LHCN-M2 (cell line): Measurements from ENCODE around the gene THAP6. TPM values are rescaled to one million over a fixed set of nuclear protein-coding genes. Genes with fewer than 3 reads are reported as not detected.

ENCODE experiments used
- total RNA-seq: library from RNA; depleted of rRNA; stranded (reverse); fragments of >200 nt; gene quantifications from 2 replicates; pipeline ENCODE4 v1.2.3, GENCODE V29; 2014; rRNA removed

THAP6 gene
- total RNA-seq, 1 experiment from 2014 or later = 16.5 TPM

Other genes with a start within 250 kb of the THAP6 start
- gene RCHY1, start 70 bp upstream of the THAP6 start, total RNA-seq = 31.1 and 54.6 TPM in 2 replicates
- not detected in 2 replicates for gene ODAPH, start 41.6 kb downstream of the THAP6 start, total RNA-seq
- 0.06 and 1.0 TPM in 2 replicates for gene CDKL2, start 116.1 kb downstream of the THAP6 start, total RNA-seq
- gene G3BP2, start 158.9 kb downstream of the THAP6 start, total RNA-seq = 181 and 184 TPM in 2 replicates
- 81.7 and 94.9 TPM in 2 replicates for gene USO1, start 210.1 kb downstream of the THAP6 start, total RNA-seq